ENCODE measurements around the gene CDH22.

Gene CDH22

GRCh38 chr20:46265539-46265938 is 42.8 kb downstream of the CDH22 start:
- Mint-ChIP-seq H3K9me3 (no peaks in the 10 kb centered on the region), H3K4me1 (peaks cover 6% of the 10 kb centered on the region), H3K27ac (no peak overlapping the region), H3K36me3 (ENCODE audit: low read depth) (no peaks in the 10 kb centered on the region), H3K4me3 (no peak overlapping the region), H3K27me3 (ENCODE audit: low read depth) (peaks cover 75% of the 10 kb centered on the region)
- TF ChIP-seq, protein P1, sequence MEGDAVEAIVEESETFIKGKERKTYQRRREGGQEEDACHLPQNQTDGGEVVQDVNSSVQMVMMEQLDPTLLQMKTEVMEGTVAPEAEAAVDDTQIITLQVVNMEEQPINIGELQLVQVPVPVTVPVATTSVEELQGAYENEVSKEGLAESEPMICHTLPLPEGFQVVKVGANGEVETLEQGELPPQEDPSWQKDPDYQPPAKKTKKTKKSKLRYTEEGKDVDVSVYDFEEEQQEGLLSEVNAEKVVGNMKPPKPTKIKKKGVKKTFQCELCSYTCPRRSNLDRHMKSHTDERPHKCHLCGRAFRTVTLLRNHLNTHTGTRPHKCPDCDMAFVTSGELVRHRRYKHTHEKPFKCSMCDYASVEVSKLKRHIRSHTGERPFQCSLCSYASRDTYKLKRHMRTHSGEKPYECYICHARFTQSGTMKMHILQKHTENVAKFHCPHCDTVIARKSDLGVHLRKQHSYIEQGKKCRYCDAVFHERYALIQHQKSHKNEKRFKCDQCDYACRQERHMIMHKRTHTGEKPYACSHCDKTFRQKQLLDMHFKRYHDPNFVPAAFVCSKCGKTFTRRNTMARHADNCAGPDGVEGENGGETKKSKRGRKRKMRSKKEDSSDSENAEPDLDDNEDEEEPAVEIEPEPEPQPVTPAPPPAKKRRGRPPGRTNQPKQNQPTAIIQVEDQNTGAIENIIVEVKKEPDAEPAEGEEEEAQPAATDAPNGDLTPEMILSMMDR (IDR thresholded peaks at IDR 0.05; ENCODE audit: unreplicated experiment in 3 of 3) = no peak

DNA sequence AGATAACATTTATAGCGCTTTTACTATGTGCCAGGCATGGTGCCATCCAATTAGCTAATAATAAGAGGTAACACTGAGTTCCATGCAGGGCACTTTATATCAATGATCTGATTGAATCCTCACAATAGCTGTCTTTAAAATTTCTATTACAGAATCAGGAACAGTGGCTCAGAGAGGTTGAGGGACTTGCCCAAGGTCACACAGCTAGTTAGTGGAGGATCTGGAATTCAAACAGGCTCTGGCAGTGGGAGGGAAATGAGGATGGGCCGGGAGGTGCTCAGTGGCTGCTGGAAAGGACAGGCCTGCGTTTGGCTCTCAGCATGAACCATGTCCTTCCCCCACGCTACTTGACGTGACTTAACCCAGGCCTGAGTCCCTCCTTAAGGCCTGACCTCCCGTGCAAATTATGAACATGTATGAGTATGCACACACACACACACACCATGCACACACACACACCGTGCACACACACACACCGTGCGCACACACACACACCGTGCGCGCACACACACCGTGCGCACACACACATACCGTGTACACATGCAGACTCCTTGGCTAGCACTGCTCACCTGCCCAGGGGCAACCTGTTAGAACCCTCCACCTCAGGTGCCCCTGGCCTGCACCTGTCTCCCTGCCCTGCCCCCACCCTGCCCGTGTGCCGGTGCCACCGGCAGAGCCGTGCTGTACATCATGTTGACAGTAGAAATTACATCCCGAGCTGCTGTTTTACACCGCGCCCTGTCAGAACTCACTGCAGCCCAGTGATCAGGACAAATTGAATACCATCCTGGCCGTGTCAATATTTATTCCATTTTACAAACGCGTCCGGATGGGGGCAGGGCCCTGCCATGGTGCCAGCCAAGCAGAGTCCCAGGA is 43.7 kb downstream of the CDH22 start:
- Mint-ChIP-seq H3K27ac (no peak overlapping the region), H3K4me3 (no peak overlapping the region), H3K9me3 (no peaks in the 10 kb centered on the region), H3K27me3 (ENCODE audit: low read depth) (peaks cover 66% of the 10 kb centered on the region), H3K36me3 (ENCODE audit: low read depth) (no peaks in the 10 kb centered on the region), H3K4me1 (peaks cover 6% of the 10 kb centered on the region)
- TF ChIP-seq, protein P1 (IDR thresholded peaks at IDR 0.05; ENCODE audit: unreplicated experiment in 3 of 3) = no peak

- TF ChIP-seq, protein P1 (IDR thresholded peaks at IDR 0.05; ENCODE audit: unreplicated experiment in 3 of 3) = no peak
These were observed 46.6 kb downstream of the CDH22 start for GRCh38 chr20:46261456-46262253.

DNA sequence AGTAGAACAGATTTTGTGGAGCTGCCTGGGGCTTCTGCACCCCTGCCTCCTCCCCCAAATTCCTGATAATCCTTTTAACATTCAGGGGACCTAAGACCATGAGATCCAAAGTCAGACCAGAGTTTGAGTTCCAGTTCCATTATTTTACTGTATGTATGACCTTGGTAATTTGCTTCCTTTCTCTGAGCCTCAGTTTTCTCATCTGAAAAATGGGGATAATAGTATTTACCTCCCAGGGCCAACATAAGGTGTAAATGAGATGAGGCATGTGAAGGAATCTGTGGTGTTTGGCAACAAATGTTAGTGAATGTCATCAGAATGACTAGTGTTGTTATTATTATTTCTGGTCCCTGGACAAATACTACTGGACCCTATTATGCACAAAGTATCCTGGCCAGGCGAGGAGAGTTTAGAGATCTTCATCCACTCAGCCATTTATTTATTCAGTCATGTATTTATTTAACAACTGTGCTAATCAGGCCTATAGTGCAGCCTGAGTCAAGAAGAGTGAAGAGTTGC is 47.3 kb downstream of the CDH22 start:
- TF ChIP-seq, protein P1 (IDR thresholded peaks at IDR 0.05; ENCODE audit: unreplicated experiment in 3 of 3) = no peak
- Mint-ChIP-seq H3K27ac (no peak overlapping the region), H3K4me1 (no peaks in the 10 kb centered on the region), H3K4me3 (no peak overlapping the region), H3K27me3 (ENCODE audit: low read depth) (peaks cover 42% of the 10 kb centered on the region), H3K36me3 (ENCODE audit: low read depth) (no peaks in the 10 kb centered on the region), H3K9me3 (no peaks in the 10 kb centered on the region)

More at GRCh38 chr20:46261456-46262253, 46.6 kb downstream of the CDH22 start:
- no peak overlapping the region for H3K27ac Mint-ChIP-seq
- H3K27me3 Mint-ChIP-seq (ENCODE audit: low read depth) = peaks cover 49% of the 10 kb centered on the region
- no peaks in the 10 kb centered on the region for H3K4me1 Mint-ChIP-seq
- no peaks in the 10 kb centered on the region for H3K9me3 Mint-ChIP-seq
- H3K4me3 Mint-ChIP-seq = no peak overlapping the region
- H3K36me3 Mint-ChIP-seq (ENCODE audit: low read depth) = no peaks in the 10 kb centered on the region

DNA sequence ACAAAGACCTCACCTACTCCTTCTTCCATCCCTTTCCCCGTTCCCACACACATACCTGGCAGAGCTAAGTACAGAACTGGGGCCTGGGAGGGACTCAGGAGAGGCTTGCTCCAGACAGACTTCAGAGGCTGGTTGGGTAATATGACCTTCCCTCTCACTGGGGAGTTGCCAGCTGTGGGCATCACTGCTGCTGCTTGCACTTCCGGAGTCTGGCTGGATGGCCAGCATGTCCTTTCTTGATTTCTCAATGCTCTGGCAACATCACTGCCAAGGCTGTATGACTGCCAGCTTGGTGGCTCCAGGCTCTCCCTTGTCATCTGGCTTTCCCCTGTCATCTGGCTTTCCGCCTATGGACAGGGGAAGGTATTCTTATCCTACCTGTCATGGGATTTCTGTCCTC is 47.8 kb downstream of the CDH22 start:
- Mint-ChIP-seq H3K36me3 (ENCODE audit: low read depth) (no peaks in the 10 kb centered on the region), H3K9me3 (no peaks in the 10 kb centered on the region), H3K4me1 (no peaks in the 10 kb centered on the region), H3K27me3 (ENCODE audit: low read depth) (peaks cover 37% of the 10 kb centered on the region), H3K4me3 (no peak overlapping the region), H3K27ac (no peak overlapping the region)
- TF ChIP-seq, protein P1 (IDR thresholded peaks at IDR 0.05; ENCODE audit: unreplicated experiment in 3 of 3) = no peak

Measured in nephron (organoid).